WTC11 (cell line): ENCODE measurements around the gene GALNT9. TPM values are rescaled to one million over a fixed set of nuclear protein-coding genes. Genes with fewer than 3 reads are reported as not detected.

Experiments
- ATAC-seq: fragments of 200-7000 bp; cut with Tn5 transposase; 2 replicates; pipeline ENCODE4 v1.10.0; 2021; ENCODE audit warnings: mild to moderate bottlenecking, moderate library complexity
- CTCF ChIA-PET: fragments of 300-600 bp; sonication (Branson Sonifier 250); formaldehyde crosslinking; loops from one replicate; lab custom pipeline; 2021; ENCODE audit warnings: antibody characterized with exemption; lab: Charles Lee
- POLR2A ChIA-PET: fragments of 350-600 bp; sonication (Branson Sonifier 250); formaldehyde crosslinking; loops from one replicate; lab custom pipeline; 2021; ENCODE audit warnings: antibody characterized with exemption; lab: Charles Lee
- DNase-seq: peaks from one replicate; pipeline ENCODE4 v3.0.0; 2021; ENCODE audit warnings: low spot score
- H3K27ac Mint-ChIP-seq: 2 replicates; pipeline ENCODE4 v1.8.0; 2021; ENCODE audit warnings: mixed read lengths
- H3K27me3 Mint-ChIP-seq: 2 replicates; pipeline ENCODE4 v1.8.0; 2021; ENCODE audit warnings: low read depth, mild to moderate bottlenecking, moderate library complexity, mixed read lengths
- H3K36me3 Mint-ChIP-seq: 2 replicates; pipeline ENCODE4 v1.8.0; 2021; ENCODE audit warnings: mixed read lengths
- H3K4me1 Mint-ChIP-seq: 2 replicates; pipeline ENCODE4 v1.8.0; 2022; ENCODE audit warnings: mixed read lengths
- H3K4me3 Mint-ChIP-seq: 2 replicates; pipeline ENCODE4 v1.8.0; 2021; ENCODE audit warnings: mild to moderate bottlenecking, moderate library complexity, mixed read lengths
- H3K9me3 Mint-ChIP-seq: 2 replicates; pipeline ENCODE4 v1.8.0; 2021; ENCODE audit warnings: mixed read lengths
- ATF1 ChIP-seq: sonication (generic); formaldehyde crosslinking; IDR thresholded peaks from 2 replicates; pipeline ENCODE4 v1.8.1; 2023; ENCODE audit warnings: mild to moderate bottlenecking, moderate library complexity, missing genetic modification reagents
- GTF2I ChIP-seq: fragments of 250-450 bp; sonication (Bioruptor Pico); conservative IDR thresholded peaks from 2 replicates; pipeline ENCODE4 v1.4.0; 2021; ENCODE audit warnings: mild to moderate bottlenecking
- MXD4 ChIP-seq: fragments of 250-450 bp; sonication (Bioruptor Pico); IDR thresholded peaks from 2 replicates; pipeline ENCODE4 v1.8.0; 2021; ENCODE audit warnings: mild to moderate bottlenecking, moderate library complexity, borderline replicate concordance
- MYBL2 ChIP-seq: sonication (generic); formaldehyde crosslinking; IDR thresholded peaks from 2 replicates; pipeline ENCODE4 v1.8.1; 2023; ENCODE audit warnings: mild to moderate bottlenecking, moderate library complexity, missing genetic modification reagents
- NFATC4 ChIP-seq: fragments of 250-450 bp; sonication (Bioruptor Pico); IDR thresholded peaks from 2 replicates; pipeline ENCODE4 v1.9.0; 2021; ENCODE audit warnings: mild to moderate bottlenecking
- NR1H2 ChIP-seq: sonication (generic); formaldehyde crosslinking; IDR thresholded peaks from 2 replicates; pipeline ENCODE4 v1.9.0; 2021; ENCODE audit warnings: mild to moderate bottlenecking, moderate library complexity, missing genetic modification reagents
- SMAD3 ChIP-seq: sonication (generic); formaldehyde crosslinking; IDR thresholded peaks from 2 replicates; pipeline ENCODE4 v1.8.0; 2022; ENCODE audit warnings: missing genetic modification reagents, mild to moderate bottlenecking, borderline replicate concordance
- ZNF138 ChIP-seq: sonication (generic); formaldehyde crosslinking; conservative IDR thresholded peaks from 2 replicates; pipeline ENCODE4 v1.8.1; 2022; ENCODE audit warnings: mild to moderate bottlenecking, moderate library complexity, missing genetic modification reagents
- total RNA-seq: library from RNA; stranded (reverse); gene quantifications from 3 replicates; pipeline ENCODE4 v1.2.3, GENCODE V29; 2021
- TF ChIP-seq, protein P1 (sequence below): sonication (generic); formaldehyde crosslinking; IDR thresholded peaks from 2 replicates; pipeline ENCODE4 v1.8.1; 2022; ENCODE audit warnings: missing genetic modification reagents, borderline replicate concordance
- TF ChIP-seq, protein P2 (sequence below): sonication (generic); formaldehyde crosslinking; IDR thresholded peaks from 2 replicates; pipeline ENCODE4 v1.8.1; 2022; ENCODE audit warnings: mild to moderate bottlenecking, moderate library complexity, missing genetic modification reagents
- TF ChIP-seq, protein P3 (sequence below): sonication (generic); formaldehyde crosslinking; IDR thresholded peaks from 2 replicates; pipeline ENCODE4 v1.8.1; 2022; ENCODE audit warnings: mild to moderate bottlenecking, missing genetic modification reagents, moderate library complexity, borderline replicate concordance
- TF ChIP-seq, protein P4 (sequence below): fragments of 250-450 bp; sonication (Bioruptor Pico); IDR thresholded peaks from 2 replicates; pipeline ENCODE4 v1.8.0; 2021; ENCODE audit warnings: mild to moderate bottlenecking
- TF ChIP-seq, protein P5 (sequence below): sonication (generic); formaldehyde crosslinking; IDR thresholded peaks from 2 replicates; pipeline ENCODE4 v1.8.1; 2023; ENCODE audit warnings: mild to moderate bottlenecking, missing genetic modification reagents, borderline replicate concordance
- TF ChIP-seq, protein P6 (sequence below): sonication (generic); formaldehyde crosslinking; IDR thresholded peaks from 2 replicates; pipeline ENCODE4 v1.8.1; 2022; ENCODE audit warnings: low read depth, mild to moderate bottlenecking, moderate library complexity, missing genetic modification reagents, borderline replicate concordance

The GALNT9 gene
- total RNA-seq, 1 experiment from 2014 or later = 0.90 TPM

DNA sequence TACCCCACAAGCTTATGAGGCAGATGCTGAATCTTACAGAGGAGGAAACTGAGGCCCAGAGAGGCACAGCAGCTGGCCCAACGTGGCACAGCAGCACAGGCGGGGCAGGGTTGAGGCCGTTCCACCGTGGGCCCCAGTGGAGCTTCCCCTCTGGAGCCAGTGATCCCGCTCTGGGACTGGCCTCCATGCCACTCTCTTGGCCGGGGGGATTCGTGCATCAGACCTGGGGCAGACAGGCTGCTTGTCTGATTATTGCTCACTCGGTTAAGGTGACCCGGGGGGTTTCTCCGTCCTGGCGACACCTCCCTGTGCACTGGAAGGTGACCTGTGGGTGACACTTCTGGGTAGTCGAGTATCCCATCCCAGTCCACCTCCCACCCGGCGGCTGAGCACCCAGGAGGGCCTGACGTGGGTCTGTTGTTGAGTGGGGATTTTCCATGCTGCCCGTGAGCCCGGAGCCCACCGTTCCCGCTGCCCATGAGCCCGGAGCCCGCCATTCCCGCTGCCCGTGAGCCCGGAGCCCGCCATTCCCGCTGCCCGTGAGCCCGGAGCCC is 157.3 kb downstream of the GALNT9 start (continued):
- TF ChIP-seq, protein P1, sequence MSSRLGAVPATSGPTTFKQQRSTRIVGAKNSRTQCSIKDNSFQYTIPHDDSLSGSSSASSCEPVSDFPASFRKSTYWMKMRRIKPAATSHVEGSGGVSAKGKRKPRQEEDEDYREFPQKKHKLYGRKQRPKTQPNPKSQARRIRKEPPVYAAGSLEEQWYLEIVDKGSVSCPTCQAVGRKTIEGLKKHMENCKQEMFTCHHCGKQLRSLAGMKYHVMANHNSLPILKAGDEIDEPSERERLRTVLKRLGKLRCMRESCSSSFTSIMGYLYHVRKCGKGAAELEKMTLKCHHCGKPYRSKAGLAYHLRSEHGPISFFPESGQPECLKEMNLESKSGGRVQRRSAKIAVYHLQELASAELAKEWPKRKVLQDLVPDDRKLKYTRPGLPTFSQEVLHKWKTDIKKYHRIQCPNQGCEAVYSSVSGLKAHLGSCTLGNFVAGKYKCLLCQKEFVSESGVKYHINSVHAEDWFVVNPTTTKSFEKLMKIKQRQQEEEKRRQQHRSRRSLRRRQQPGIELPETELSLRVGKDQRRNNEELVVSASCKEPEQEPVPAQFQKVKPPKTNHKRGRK (CRISPR knock-in tag) = no peak
- no peak for TF ChIP-seq NR1H2 (CRISPR knock-in tag)
- no peak for TF ChIP-seq MYBL2 (CRISPR knock-in tag)
- TF ChIP-seq, protein P2, sequence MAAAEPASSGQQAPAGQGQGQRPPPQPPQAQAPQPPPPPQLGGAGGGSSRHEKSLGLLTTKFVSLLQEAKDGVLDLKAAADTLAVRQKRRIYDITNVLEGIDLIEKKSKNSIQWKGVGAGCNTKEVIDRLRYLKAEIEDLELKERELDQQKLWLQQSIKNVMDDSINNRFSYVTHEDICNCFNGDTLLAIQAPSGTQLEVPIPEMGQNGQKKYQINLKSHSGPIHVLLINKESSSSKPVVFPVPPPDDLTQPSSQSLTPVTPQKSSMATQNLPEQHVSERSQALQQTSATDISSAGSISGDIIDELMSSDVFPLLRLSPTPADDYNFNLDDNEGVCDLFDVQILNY (CRISPR knock-in tag) = no peak
- TF ChIP-seq ZNF138 (CRISPR knock-in tag) = no peak
- no peak for TF ChIP-seq MXD4 (CRISPR knock-in tag)

DNA sequence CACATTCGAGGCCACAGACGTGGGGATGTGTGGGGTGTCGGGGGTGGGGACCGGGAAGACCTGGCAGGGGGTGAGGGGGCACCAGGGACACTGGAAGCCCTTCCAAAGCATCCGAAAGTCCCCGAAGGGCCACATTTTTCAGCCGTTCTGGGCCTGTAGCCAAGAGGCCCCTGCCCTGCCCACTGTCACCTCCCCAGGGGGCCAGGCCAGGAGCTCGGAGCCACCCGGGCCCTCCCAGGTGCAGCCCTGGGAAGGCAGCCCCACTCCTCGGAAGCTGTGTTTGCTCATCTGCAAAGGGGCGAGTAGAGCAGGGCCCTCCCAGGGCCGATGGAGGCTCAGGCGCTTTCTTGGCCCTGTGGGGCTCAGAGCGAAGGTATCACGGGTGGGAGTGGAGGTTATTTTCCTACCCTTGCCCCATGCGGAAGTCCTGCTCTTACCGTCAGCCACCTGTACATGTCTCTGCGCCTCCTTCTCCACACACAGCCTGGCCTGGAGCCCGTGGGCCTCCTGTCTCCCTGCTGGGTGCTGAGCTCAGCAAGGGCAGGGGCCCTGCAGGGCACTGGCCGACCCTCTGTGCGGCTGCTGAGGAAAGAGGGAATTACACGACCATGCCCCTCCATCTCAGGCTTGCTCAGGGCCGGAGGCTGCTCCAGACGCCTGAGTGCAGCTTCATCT is 158.0 kb downstream of the GALNT9 start:
- POLR2A ChIA-PET = no interaction called here
- peaks cover 7% of the 10 kb centered on the region for H3K9me3 Mint-ChIP-seq

More for the DNA sequence above, 158.0 kb downstream of the GALNT9 start:
- peaks cover 23% of the 10 kb centered on the region for H3K27me3 Mint-ChIP-seq
- TF ChIP-seq, protein P3, sequence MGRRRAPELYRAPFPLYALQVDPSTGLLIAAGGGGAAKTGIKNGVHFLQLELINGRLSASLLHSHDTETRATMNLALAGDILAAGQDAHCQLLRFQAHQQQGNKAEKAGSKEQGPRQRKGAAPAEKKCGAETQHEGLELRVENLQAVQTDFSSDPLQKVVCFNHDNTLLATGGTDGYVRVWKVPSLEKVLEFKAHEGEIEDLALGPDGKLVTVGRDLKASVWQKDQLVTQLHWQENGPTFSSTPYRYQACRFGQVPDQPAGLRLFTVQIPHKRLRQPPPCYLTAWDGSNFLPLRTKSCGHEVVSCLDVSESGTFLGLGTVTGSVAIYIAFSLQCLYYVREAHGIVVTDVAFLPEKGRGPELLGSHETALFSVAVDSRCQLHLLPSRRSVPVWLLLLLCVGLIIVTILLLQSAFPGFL (CRISPR knock-in tag) = no peak
- no peak for TF ChIP-seq MYBL2 (CRISPR knock-in tag)
- TF ChIP-seq GTF2I (CRISPR knock-in tag) = no peak
- TF ChIP-seq, protein P4, sequence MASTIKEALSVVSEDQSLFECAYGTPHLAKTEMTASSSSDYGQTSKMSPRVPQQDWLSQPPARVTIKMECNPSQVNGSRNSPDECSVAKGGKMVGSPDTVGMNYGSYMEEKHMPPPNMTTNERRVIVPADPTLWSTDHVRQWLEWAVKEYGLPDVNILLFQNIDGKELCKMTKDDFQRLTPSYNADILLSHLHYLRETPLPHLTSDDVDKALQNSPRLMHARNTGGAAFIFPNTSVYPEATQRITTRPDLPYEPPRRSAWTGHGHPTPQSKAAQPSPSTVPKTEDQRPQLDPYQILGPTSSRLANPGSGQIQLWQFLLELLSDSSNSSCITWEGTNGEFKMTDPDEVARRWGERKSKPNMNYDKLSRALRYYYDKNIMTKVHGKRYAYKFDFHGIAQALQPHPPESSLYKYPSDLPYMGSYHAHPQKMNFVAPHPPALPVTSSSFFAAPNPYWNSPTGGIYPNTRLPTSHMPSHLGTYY (CRISPR knock-in tag) = no peak
- TF ChIP-seq, protein P5, sequence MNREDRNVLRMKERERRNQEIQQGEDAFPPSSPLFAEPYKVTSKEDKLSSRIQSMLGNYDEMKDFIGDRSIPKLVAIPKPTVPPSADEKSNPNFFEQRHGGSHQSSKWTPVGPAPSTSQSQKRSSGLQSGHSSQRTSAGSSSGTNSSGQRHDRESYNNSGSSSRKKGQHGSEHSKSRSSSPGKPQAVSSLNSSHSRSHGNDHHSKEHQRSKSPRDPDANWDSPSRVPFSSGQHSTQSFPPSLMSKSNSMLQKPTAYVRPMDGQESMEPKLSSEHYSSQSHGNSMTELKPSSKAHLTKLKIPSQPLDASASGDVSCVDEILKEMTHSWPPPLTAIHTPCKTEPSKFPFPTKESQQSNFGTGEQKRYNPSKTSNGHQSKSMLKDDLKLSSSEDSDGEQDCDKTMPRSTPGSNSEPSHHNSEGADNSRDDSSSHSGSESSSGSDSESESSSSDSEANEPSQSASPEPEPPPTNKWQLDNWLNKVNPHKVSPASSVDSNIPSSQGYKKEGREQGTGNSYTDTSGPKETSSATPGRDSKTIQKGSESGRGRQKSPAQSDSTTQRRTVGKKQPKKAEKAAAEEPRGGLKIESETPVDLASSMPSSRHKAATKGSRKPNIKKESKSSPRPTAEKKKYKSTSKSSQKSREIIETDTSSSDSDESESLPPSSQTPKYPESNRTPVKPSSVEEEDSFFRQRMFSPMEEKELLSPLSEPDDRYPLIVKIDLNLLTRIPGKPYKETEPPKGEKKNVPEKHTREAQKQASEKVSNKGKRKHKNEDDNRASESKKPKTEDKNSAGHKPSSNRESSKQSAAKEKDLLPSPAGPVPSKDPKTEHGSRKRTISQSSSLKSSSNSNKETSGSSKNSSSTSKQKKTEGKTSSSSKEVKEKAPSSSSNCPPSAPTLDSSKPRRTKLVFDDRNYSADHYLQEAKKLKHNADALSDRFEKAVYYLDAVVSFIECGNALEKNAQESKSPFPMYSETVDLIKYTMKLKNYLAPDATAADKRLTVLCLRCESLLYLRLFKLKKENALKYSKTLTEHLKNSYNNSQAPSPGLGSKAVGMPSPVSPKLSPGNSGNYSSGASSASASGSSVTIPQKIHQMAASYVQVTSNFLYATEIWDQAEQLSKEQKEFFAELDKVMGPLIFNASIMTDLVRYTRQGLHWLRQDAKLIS (CRISPR knock-in tag) = no peak
- TF ChIP-seq NFATC4 (CRISPR knock-in tag) = no peak
- TF ChIP-seq SMAD3 (CRISPR knock-in tag) = no peak
- TF ChIP-seq ATF1 (CRISPR knock-in tag) = no peak
- TF ChIP-seq, protein P6, sequence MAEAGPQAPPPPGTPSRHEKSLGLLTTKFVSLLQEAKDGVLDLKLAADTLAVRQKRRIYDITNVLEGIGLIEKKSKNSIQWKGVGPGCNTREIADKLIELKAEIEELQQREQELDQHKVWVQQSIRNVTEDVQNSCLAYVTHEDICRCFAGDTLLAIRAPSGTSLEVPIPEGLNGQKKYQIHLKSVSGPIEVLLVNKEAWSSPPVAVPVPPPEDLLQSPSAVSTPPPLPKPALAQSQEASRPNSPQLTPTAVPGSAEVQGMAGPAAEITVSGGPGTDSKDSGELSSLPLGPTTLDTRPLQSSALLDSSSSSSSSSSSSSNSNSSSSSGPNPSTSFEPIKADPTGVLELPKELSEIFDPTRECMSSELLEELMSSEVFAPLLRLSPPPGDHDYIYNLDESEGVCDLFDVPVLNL (CRISPR knock-in tag) = no peak
- no peak for DNase-seq
- CTCF ChIA-PET = interaction anchor here (0.7 to 2.7 kb wide), 5 partner anchors 8 to 242 kb away, joined by 3 to 10 read pairs (median 5); no protein-coding TSS in a partner anchor
- no peak for ATAC-seq
- no peaks in the 10 kb centered on the region for H3K36me3 Mint-ChIP-seq
- H3K27ac Mint-ChIP-seq = no peak overlapping the region
- H3K4me3 Mint-ChIP-seq = no peak overlapping the region
- H3K4me1 Mint-ChIP-seq = no peaks in the 10 kb centered on the region
